ENCODE data around the gene TTLL5. TPM values are rescaled to one million over a fixed set of nuclear protein-coding genes. Genes with fewer than 3 reads are reported as not detected.

The TTLL5 gene
- total and polyA plus RNA-seq, 10 of the 15 experiments (the other 5 are each of a cell fraction or from before 2014, with no cell fraction given), result 3.2 to 25.9 (median 13.8) TPM

DNA sequence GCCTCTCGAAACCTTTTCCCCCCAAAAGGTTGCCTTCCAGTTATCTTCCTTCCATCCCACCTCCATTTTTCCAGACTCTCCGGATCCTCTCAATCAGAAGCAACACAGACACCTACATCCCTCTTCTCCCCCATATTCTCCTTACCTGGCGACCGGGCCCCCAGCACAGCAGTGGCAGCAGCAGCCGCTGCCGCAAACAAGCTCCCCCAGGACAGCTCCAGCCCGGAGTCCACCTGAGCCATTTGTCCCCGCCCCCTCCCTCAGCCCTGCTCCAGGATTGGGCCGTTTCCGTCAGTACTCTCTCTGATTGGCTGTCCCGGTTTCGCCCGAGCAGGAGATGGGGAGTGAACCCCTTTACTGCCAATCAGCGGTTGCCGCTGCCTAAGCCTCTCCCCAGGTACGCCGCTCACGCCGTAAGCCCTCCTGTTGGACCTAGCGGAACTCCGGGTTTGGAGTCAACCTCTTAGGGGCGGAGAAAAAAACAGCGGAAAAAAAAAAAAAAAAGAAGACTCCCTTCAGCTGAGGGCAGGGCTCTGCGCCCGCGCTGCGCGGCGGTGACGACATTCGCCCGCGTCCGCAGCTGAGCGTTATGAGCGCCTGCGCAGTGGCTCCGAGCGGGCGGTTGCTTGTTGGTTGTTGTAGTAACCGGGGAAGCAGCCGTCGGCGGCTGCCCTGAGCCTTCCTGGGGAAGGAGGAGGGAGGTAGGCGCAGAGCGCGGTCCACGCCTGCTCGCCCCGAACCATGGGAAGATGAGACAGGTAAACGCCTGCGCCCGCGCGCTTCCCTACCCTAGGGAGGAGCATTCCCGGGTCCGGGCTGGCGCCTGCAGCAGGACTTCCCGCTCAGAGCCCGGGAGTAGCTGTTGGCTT, at the start of gene TTLL5, which contains the start of gene ERG28 (continued):
- TF ChIP-seq ATF2 (IDR thresholded peaks at IDR 0.05; ENCODE audit: low read length) (no peak), KLF5 (IDR thresholded peaks at IDR 0.05; ENCODE audit: partially characterized antibody) (no peak), PBX3 (IDR thresholded peaks at IDR 0.05; ENCODE audit: insufficient replicate concordance, low read depth, low read length) (peak; percentile 95), RBBP5 (conservative IDR thresholded peaks at IDR 0.05) (no peak), MTA3 (IDR thresholded peaks at IDR 0.05; ENCODE audit: borderline replicate concordance, low read length) (no peak), PAX5 (IDR thresholded peaks at IDR 0.05; ENCODE audit: borderline replicate concordance, low read depth, low read length) (no peak), ASH2L (IDR thresholded peaks at IDR 0.05; ENCODE audit: borderline replicate concordance, low read depth) (no peak), ZBTB4 (CRISPR knock-in tag; IDR thresholded peaks at IDR 0.05) (no peak), MTA2 (IDR thresholded peaks at IDR 0.05; ENCODE audit: low read depth) (no peak), BHLHE40 (IDR thresholded peaks at IDR 0.05; ENCODE audit: borderline replicate concordance in 1 of 2, low read depth in 2 of 2, low read length in 1 of 2) (peak; percentile 23 to 43; a peak in 2 of 4 replicates), ETV6 (conservative IDR thresholded peaks at IDR 0.05 in 1 of 2, IDR thresholded peaks at IDR 0.05 in 1 of 2; ENCODE audit: borderline replicate concordance in 1 of 2, low read depth in 1 of 2) (no peak), DPF2 (IDR thresholded peaks at IDR 0.05) (peak; percentile 79), IKZF2 (IDR thresholded peaks at IDR 0.05) (peak; percentile 42 to 62; a peak in 2 of 4 replicates), LARP7 (IDR thresholded peaks at IDR 0.05) (peak; percentile 82; the same call in 1 of the 2 replicates)
- TF ChIP-seq, protein P1, sequence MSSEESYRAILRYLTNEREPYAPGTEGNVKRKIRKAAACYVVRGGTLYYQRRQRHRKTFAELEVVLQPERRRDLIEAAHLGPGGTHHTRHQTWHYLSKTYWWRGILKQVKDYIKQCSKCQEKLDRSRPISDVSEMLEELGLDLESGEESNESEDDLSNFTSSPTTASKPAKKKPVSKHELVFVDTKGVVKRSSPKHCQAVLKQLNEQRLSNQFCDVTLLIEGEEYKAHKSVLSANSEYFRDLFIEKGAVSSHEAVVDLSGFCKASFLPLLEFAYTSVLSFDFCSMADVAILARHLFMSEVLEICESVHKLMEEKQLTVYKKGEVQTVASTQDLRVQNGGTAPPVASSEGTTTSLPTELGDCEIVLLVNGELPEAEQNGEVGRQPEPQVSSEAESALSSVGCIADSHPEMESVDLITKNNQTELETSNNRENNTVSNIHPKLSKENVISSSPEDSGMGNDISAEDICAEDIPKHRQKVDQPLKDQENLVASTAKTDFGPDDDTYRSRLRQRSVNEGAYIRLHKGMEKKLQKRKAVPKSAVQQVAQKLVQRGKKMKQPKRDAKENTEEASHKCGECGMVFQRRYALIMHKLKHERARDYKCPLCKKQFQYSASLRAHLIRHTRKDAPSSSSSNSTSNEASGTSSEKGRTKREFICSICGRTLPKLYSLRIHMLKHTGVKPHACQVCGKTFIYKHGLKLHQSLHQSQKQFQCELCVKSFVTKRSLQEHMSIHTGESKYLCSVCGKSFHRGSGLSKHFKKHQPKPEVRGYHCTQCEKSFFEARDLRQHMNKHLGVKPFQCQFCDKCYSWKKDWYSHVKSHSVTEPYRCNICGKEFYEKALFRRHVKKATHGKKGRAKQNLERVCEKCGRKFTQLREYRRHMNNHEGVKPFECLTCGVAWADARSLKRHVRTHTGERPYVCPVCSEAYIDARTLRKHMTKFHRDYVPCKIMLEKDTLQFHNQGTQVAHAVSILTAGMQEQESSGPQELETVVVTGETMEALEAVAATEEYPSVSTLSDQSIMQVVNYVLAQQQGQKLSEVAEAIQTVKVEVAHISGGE (CRISPR knock-in tag; IDR thresholded peaks at IDR 0.05), result no peak
- TF ChIP-seq, protein P2, sequence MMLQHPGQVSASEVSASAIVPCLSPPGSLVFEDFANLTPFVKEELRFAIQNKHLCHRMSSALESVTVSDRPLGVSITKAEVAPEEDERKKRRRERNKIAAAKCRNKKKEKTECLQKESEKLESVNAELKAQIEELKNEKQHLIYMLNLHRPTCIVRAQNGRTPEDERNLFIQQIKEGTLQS (IDR thresholded peaks at IDR 0.05; ENCODE audit: borderline replicate concordance, extremely low read depth, low read depth, low read length), result peak; percentile 66; the same call in 1 of the 2 replicates
- TF ChIP-seq, protein P3, sequence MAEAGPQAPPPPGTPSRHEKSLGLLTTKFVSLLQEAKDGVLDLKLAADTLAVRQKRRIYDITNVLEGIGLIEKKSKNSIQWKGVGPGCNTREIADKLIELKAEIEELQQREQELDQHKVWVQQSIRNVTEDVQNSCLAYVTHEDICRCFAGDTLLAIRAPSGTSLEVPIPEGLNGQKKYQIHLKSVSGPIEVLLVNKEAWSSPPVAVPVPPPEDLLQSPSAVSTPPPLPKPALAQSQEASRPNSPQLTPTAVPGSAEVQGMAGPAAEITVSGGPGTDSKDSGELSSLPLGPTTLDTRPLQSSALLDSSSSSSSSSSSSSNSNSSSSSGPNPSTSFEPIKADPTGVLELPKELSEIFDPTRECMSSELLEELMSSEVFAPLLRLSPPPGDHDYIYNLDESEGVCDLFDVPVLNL (IDR thresholded peaks at IDR 0.05; ENCODE audit: low read depth, low read length), result peak; percentile 19
